T47D (cell line): Measurements from ENCODE around the gene FITM2.
"Not testable (repeated sequence)": the region's sequence is repeated elsewhere in the genome, so short reads cannot be mapped to it uniquely, and the experiment has no call there.

Experiments used
- DNase-seq, 2 experiments: peaks; one replicate each; pipeline versions ENCODE4 v3.0.0 to v3.0.0-alpha.2; 2011 to 2012; ENCODE audit warnings: low read depth in 1 of 2, low spot score in 1 of 2
- JUND ChIP-seq: IDR thresholded peaks from 2 replicates; pipeline ENCODE4 v1.6.1; 2012; ENCODE audit warnings: low read depth
- in situ Hi-C: cut with HindIII; loops from 2 replicates; pipeline ENCODE4 v1.10.0; 2016; ENCODE audit warnings: low sequenced_read_pairs, low pct_unique_long_range_greater_than_20kb

Gene FITM2

DNA sequence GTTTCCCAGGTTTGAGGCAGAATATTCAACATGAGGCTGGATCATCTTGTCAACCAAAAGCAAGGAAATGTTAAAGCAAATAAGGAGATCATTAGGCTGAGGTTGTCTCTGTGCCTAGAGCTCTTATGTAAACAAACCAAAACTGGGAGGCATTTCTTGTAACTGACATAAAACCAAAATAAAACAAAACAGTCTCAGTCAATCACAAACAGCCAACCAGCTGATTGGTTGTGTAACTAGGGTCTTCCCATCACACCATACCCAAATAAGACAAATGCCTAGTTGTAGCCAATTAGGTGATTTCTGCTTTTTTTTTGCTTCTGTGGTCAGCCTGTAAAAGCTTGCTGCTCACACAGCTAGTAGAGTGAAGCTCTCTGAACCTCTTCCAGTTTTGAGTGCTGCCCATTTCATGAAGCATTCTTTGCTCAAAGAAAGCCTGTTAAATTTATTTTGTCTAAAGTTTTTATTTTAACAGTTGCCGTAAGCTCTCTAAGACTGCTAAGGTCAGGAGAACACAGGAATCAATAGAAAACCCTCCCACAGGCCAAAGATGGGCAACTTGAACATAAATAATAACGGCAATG lies 8.9 kb upstream of the FITM2 start:
- no peak for TF ChIP-seq JUND
- peak in 1 of 2 experiments; percentile 24 for DNase-seq
- in situ Hi-C loops = no loop called here

DNA sequence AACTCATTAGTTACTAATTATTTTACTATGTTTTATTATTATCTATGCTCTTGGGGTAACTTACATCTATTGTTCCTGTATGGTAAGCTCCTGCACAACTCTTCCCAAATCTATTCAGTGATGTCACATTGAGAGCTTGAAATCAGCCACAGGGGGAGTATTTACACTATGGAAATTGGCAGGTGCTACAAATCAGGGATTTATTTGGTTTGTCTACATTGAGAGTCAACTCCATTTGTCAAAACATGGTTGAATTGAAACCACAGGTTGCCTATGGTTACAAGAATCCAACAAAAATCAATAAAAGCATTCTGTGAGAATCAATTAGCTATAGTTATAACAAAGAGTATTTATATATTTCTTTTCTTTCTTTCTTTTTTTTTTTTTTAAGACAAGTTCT lies 3.9 kb upstream of the FITM2 start:
- DNase-seq = no peak
- TF ChIP-seq JUND = no peak
- in situ Hi-C loops = no loop called here

- in situ Hi-C loops = no loop called here
- TF ChIP-seq JUND = no peak
- no peak for DNase-seq
Measured at GRCh38 chr20:44309763-44310663, 989 bp downstream of the FITM2 start.

- in situ Hi-C loops = no loop called here
- DNase-seq = no peak
- TF ChIP-seq JUND = no peak
Measured at GRCh38 chr20:44306927-44307326, 4.1 kb downstream of the FITM2 start.

DNA sequence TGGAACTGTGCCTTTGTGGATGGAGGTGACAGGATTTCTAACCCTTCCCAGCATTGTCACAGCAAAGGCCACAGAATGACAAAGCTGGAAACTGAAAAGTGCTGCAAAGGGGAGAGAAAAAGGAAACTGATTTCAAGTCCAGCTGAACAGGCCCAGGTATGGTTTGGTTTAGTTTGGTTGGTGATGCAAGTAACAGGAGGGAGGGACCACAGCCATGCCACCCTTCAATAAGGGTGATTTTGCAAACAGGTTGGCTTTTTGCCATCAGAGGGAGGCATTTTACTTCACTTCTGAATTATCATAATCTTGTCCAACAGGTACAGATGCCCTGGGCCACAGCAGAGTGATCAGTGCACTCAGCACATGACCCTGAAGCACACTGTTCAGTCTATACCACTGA lies 6.6 kb downstream of the FITM2 start:
- in situ Hi-C loops = no loop called here
- no peak for DNase-seq
- no peak for TF ChIP-seq JUND

DNA sequence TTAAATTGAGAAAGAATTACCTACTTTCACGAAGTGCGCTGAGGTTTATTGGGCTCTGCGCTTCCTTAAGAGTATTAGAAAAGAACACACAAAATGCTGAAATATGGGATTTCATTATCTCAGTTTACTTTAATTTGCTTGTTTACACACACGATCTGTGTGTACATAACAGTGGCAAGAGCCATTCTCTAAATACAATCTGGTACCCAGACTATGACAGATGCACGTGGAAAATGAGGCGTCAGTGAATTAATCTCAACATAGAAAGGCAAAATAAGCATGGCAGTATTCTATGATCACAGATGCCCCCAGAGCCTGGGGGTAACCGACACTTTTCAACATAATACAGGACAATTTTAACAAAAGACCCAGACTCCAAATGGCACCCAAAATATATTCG lies 8.3 kb downstream of the FITM2 start:
- in situ Hi-C loops = no loop called here
- no peak for TF ChIP-seq JUND
- no peak for DNase-seq

DNA sequence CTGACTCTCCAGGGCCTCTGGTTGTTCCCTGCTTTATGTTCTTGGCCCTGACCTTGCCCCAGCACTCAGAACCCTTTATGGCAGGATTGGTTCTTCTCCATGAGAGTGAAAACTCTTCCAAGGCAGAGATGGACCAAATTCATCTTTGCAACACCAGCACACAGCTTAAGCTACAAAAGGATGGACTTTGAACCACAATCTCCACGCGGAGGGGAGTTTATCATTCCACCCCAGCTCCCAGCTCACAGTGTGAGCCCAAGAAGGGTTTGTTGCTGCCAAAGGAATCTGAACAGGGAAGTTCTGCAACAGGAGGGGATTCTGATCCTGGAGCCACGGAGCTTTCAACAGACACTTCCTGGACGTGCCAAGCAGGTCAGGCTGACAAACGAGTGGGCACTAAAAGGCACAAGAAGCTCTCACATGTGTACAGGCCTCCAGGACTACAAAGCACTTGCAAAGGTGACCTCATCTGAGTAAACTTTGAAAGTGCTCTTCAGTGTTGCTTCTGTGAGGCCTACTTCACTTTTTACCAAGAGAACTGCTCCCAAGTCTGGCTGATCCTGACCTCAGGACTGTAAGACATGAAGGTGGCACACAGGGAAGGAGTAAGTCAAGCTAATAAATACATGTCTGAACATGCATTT lies 8.9 kb downstream of the FITM2 start:
- no peak for TF ChIP-seq JUND
- DNase-seq = peak; percentile 48 to 79

GRCh38 chr20:44301285-44301684 lies 9.7 kb downstream of the FITM2 start:
- no peak for DNase-seq
- in situ Hi-C loops = no loop called here
- TF ChIP-seq JUND = no peak

More for the DNA sequence above, 8.9 kb downstream of the FITM2 start:
- in situ Hi-C loops = no loop called here

- DNase-seq, in situ Hi-C loops: not testable (repeated sequence)
Measured at GRCh38 chr20:44299011-44299535, 11.9 kb downstream of the FITM2 start.

DNA sequence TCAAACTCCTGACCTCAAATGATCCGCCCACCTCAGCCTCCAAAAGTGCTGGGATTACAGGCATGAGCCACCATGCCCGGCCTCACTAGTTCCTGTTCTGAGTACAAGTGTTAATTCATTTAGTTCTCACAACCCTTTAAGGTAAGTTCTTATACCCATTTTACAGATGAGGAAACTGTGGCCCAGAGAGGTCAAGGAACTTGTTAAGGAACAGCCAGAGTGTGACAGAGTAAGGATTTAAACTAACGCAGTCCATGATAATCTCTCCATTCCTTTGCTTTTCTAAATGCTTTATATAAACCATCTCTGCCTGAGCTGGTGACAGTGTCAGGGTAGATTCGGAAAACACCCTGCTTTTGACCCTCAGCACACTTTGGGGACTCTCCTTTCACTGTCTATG lies 13.3 kb downstream of the FITM2 start:
- DNase-seq = no peak
- no peak for TF ChIP-seq JUND
- in situ Hi-C loops = no loop called here

DNA sequence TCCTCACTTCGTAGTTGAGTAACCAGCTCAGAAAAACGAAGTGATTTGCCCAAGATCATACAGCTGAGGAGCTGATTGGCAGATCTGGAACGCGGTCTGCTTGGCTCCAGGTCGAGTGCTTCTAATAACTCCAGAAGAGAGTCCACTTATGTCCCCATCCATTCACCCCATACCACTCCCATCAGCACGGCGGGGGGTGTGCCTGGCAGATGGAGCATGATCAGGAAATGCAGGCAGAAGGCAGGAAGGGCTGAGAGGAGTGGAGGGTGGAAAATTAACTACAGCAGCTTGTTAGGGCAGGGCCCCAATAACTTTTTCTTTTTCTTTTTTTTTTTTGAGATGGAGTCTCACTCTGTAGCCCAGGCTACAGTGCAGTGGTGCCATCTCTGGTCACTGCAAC lies 15.0 kb downstream of the FITM2 start:
- DNase-seq = no peak
- in situ Hi-C loops = no loop called here
- TF ChIP-seq JUND = no peak

DNA sequence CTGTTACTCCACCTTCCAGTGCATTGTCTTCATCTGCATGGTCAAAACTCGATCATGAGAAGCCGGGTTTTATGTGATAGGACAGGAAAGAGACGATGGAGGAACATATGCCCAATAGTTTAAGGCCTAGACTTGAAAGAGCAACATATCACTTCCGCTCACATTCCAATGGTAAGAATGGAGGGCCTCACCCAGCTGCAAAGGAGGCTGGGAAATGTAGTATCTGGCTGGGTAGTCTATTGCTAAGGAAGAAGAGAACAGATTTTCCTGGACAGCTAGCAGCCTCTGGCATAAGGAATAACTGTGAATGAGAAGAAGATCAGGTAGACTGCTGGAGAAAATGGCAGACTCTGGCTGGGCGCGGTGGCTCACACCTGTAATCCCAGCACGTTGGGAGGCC lies 19.2 kb downstream of the FITM2 start:
- in situ Hi-C loops = no loop called here
- no peak for DNase-seq
- no peak for TF ChIP-seq JUND

GRCh38 chr20:44288252-44288651 lies 22.8 kb downstream of the FITM2 start:
- DNase-seq = no peak
- in situ Hi-C loops = no loop called here
- no peak for TF ChIP-seq JUND
